Measurements from ENCODE around the gene SPOCK2. TPM values are rescaled to one million over a fixed set of nuclear protein-coding genes. Genes with fewer than 3 reads are reported as not detected.

The SPOCK2 gene
- total RNA-seq, 2 experiments from 2014 or later: 370 to 371 TPM

GRCh38 chr10:72061930-72062329, 26.4 kb downstream of the SPOCK2 start:
- peak overlapping the region; percentile 58 for H3K27ac Mint-ChIP-seq
- H3K4me3 Mint-ChIP-seq: no peak overlapping the region
- H3K27me3 Mint-ChIP-seq: no peaks in the 10 kb centered on the region
- DNase-seq: no peak
- H3K36me3 Mint-ChIP-seq: peaks cover 8% of the 10 kb centered on the region
- peaks cover 1% of the 10 kb centered on the region for H3K4me1 Mint-ChIP-seq
- H3K9me3 Mint-ChIP-seq: no peaks in the 10 kb centered on the region
- peak; percentile 5 for ATAC-seq (ENCODE audit: low read depth)
- POLR2A ChIA-PET: interaction anchor here (1.1 to 3.2 kb wide), 2 partner anchors 14 to 23 kb away, joined by 3 to 7 read pairs; no protein-coding TSS in a partner anchor

GRCh38 chr10:72061491-72061890, 26.9 kb downstream of the SPOCK2 start:
- no peak overlapping the region for H3K27ac Mint-ChIP-seq
- H3K36me3 Mint-ChIP-seq: peaks cover 7% of the 10 kb centered on the region
- DNase-seq: no peak
- no peak overlapping the region for H3K4me3 Mint-ChIP-seq
- H3K9me3 Mint-ChIP-seq: no peaks in the 10 kb centered on the region
- no peaks in the 10 kb centered on the region for H3K27me3 Mint-ChIP-seq
- peaks cover 1% of the 10 kb centered on the region for H3K4me1 Mint-ChIP-seq
- POLR2A ChIA-PET: interaction anchor here (0.6 to 3.2 kb wide), 4 partner anchors 14 to 158 kb away, joined by 3 to 7 read pairs (median 4); no protein-coding TSS in a partner anchor
- peak; percentile 8 for ATAC-seq (ENCODE audit: low read depth)

- no peaks in the 10 kb centered on the region for H3K9me3 Mint-ChIP-seq
- POLR2A ChIA-PET: interaction anchor here (0.6 to 3.2 kb wide), 3 partner anchors 24 to 170 kb away, joined by 3 to 7 read pairs (median 4); no protein-coding TSS in a partner anchor
- DNase-seq (no peak), ATAC-seq (ENCODE audit: low read depth) (no peak)
- H3K4me1 Mint-ChIP-seq: peaks cover 3% of the 10 kb centered on the region
- H3K27ac Mint-ChIP-seq: peak overlapping the region; percentile 61
- no peaks in the 10 kb centered on the region for H3K36me3 Mint-ChIP-seq
- H3K4me3 Mint-ChIP-seq: no peak overlapping the region
- H3K27me3 Mint-ChIP-seq: no peaks in the 10 kb centered on the region
Observed at GRCh38 chr10:72059843-72060822, 28.2 kb downstream of the SPOCK2 start.

- H3K27me3 Mint-ChIP-seq: no peaks in the 10 kb centered on the region
Observed at GRCh38 chr10:72058989-72059842, 29.1 kb downstream of the SPOCK2 start.

GRCh38 chr10:72058347-72058898, 29.9 kb downstream of the SPOCK2 start:
- no peak for DNase-seq
- POLR2A ChIA-PET: no interaction called here
- Mint-ChIP-seq H3K4me1 (peaks cover 5% of the 10 kb centered on the region), H3K27me3 (no peaks in the 10 kb centered on the region), H3K4me3 (no peak overlapping the region), H3K27ac (peak overlapping the region; percentile 47), H3K9me3 (no peaks in the 10 kb centered on the region), H3K36me3 (no peaks in the 10 kb centered on the region)
- ATAC-seq (ENCODE audit: low read depth): no peak

More at GRCh38 chr10:72058989-72059842, 29.1 kb downstream of the SPOCK2 start:
- POLR2A ChIA-PET: no interaction called here
- Mint-ChIP-seq H3K9me3 (no peaks in the 10 kb centered on the region), H3K4me1 (peaks cover 5% of the 10 kb centered on the region), H3K4me3 (no peak overlapping the region), H3K27ac (no peak overlapping the region), H3K36me3 (no peaks in the 10 kb centered on the region)
- ATAC-seq (ENCODE audit: low read depth): no peak
- DNase-seq: no peak

- Mint-ChIP-seq H3K4me1 (peaks cover 5% of the 10 kb centered on the region), H3K27ac (no peak overlapping the region), H3K36me3 (no peaks in the 10 kb centered on the region), H3K9me3 (no peaks in the 10 kb centered on the region), H3K4me3 (no peak overlapping the region), H3K27me3 (no peaks in the 10 kb centered on the region)
- ATAC-seq (ENCODE audit: low read depth) (no peak), DNase-seq (no peak)
- POLR2A ChIA-PET: interaction anchor here (0.6 kb wide), 2 partner anchors 62 to 80 kb away, joined by 3 read pairs; no protein-coding TSS in a partner anchor
Observed at GRCh38 chr10:72056932-72057751, 31.2 kb downstream of the SPOCK2 start.

- POLR2A ChIA-PET: interaction anchor here (0.6 to 1.0 kb wide), 2 partner anchors 63 to 163 kb away, joined by 3 read pairs; no protein-coding TSS in a partner anchor
- no peak for ATAC-seq (ENCODE audit: low read depth)
- no peaks in the 10 kb centered on the region for H3K9me3 Mint-ChIP-seq
Observed at GRCh38 chr10:72056113-72056512, 32.2 kb downstream of the SPOCK2 start.

GRCh38 chr10:72053690-72054089, 34.7 kb downstream of the SPOCK2 start:
- Mint-ChIP-seq H3K4me1 (peaks cover 4% of the 10 kb centered on the region), H3K27me3 (no peaks in the 10 kb centered on the region), H3K36me3 (peaks cover 2% of the 10 kb centered on the region), H3K27ac (no peak overlapping the region), H3K9me3 (peaks cover 4% of the 10 kb centered on the region), H3K4me3 (no peak overlapping the region)
- no peak for DNase-seq
- no peak for ATAC-seq (ENCODE audit: low read depth)
- POLR2A ChIA-PET: no interaction called here

More at GRCh38 chr10:72056113-72056512, 32.2 kb downstream of the SPOCK2 start:
- Mint-ChIP-seq H3K27ac (no peak overlapping the region), H3K27me3 (no peaks in the 10 kb centered on the region), H3K36me3 (no peaks in the 10 kb centered on the region), H3K4me3 (no peak overlapping the region), H3K4me1 (peaks cover 5% of the 10 kb centered on the region)
- DNase-seq: no peak

GRCh38 chr10:72050873-72051272, 37.5 kb downstream of the SPOCK2 start:
- no peak overlapping the region for H3K4me3 Mint-ChIP-seq
- no peak for ATAC-seq (ENCODE audit: low read depth)
- peaks cover 5% of the 10 kb centered on the region for H3K4me1 Mint-ChIP-seq
- H3K36me3 Mint-ChIP-seq: peaks cover 2% of the 10 kb centered on the region
- H3K9me3 Mint-ChIP-seq: peaks cover 4% of the 10 kb centered on the region
- no peaks in the 10 kb centered on the region for H3K27me3 Mint-ChIP-seq
- H3K27ac Mint-ChIP-seq: no peak overlapping the region
- DNase-seq: no peak
- POLR2A ChIA-PET: no interaction called here

GRCh38 chr10:72049969-72050781, 38.2 kb downstream of the SPOCK2 start:
- Mint-ChIP-seq H3K4me3 (no peak overlapping the region), H3K4me1 (peaks cover 9% of the 10 kb centered on the region), H3K27ac (no peak overlapping the region), H3K9me3 (peaks cover 4% of the 10 kb centered on the region), H3K36me3 (peaks cover 2% of the 10 kb centered on the region), H3K27me3 (no peaks in the 10 kb centered on the region)
- no peak for ATAC-seq (ENCODE audit: low read depth)
- POLR2A ChIA-PET: interaction anchor here (0.5 kb wide), 1 partner anchor 288 kb away, joined by 4 read pairs; no protein-coding TSS in a partner anchor
- no peak for DNase-seq

GRCh38 chr10:72049472-72049871, 38.9 kb downstream of the SPOCK2 start:
- no peaks in the 10 kb centered on the region for H3K27me3 Mint-ChIP-seq

More at GRCh38 chr10:72049472-72049871, 38.9 kb downstream of the SPOCK2 start:
- no peak overlapping the region for H3K4me3 Mint-ChIP-seq
- peaks cover 2% of the 10 kb centered on the region for H3K36me3 Mint-ChIP-seq
- H3K4me1 Mint-ChIP-seq: peaks cover 9% of the 10 kb centered on the region
- POLR2A ChIA-PET: interaction anchor here (0.5 kb wide), 1 partner anchor 289 kb away, joined by 4 read pairs; no protein-coding TSS in a partner anchor
- ATAC-seq (ENCODE audit: low read depth) (no peak), DNase-seq (no peak)
- H3K9me3 Mint-ChIP-seq: peaks cover 4% of the 10 kb centered on the region
- H3K27ac Mint-ChIP-seq: no peak overlapping the region
